Measurements from ENCODE around the gene NPDC1.
"Not testable (repeated sequence)": the region's sequence is repeated elsewhere in the genome, so short reads cannot be mapped to it uniquely, and the experiment has no call there.

Gene NPDC1

GRCh38 chr9:137009217-137009616 is 36.8 kb downstream of the NPDC1 start:
- no peak for DNase-seq

- DNase-seq, result no peak
These were observed 37.7 kb downstream of the NPDC1 start for GRCh38 chr9:137008312-137008711.

GRCh38 chr9:137007816-137008270 is 38.1 kb downstream of the NPDC1 start:
- DNase-seq, result no peak

GRCh38 chr9:137007108-137007815 is 38.7 kb downstream of the NPDC1 start:
- DNase-seq, result no peak

- DNase-seq, result no peak
These were observed 39.6 kb downstream of the NPDC1 start for GRCh38 chr9:137006116-137007003.

- DNase-seq, result not testable (repeated sequence)
These were observed 41.7 kb downstream of the NPDC1 start for GRCh38 chr9:137004285-137004684.

- no peak for DNase-seq
These were observed 43.3 kb downstream of the NPDC1 start for GRCh38 chr9:137002646-137003041.

GRCh38 chr9:137001857-137002645 is 43.9 kb downstream of the NPDC1 start:
- DNase-seq, result no peak

GRCh38 chr9:137000177-137000930 is 45.6 kb downstream of the NPDC1 start:
- no peak for DNase-seq

GRCh38 chr9:136997830-136998234 is 48.1 kb downstream of the NPDC1 start:
- no peak for DNase-seq

- DNase-seq, result no peak
These were observed 48.6 kb downstream of the NPDC1 start for GRCh38 chr9:136997371-136997770.

- DNase-seq, result no peak
These were observed 49.4 kb downstream of the NPDC1 start, which contains the start of gene CLIC3 for GRCh38 chr9:136996361-136997292. TSS of gene CLIC3 (minus strand) at chr9:136996568. CDS start at chr9:136996543, 25 bp downstream.

- no peak for DNase-seq
These were observed 50.1 kb downstream of the NPDC1 start for GRCh38 chr9:136995772-136996311.

GRCh38 chr9:136995362-136995761 is 50.6 kb downstream of the NPDC1 start:
- DNase-seq, result no peak

- no peak for DNase-seq
These were observed 51.1 kb downstream of the NPDC1 start for GRCh38 chr9:136994888-136995230.

GRCh38 chr9:136994180-136994887 is 51.6 kb downstream of the NPDC1 start:
- no peak for DNase-seq

- no peak for DNase-seq
These were observed 53.1 kb downstream of the NPDC1 start for GRCh38 chr9:136992819-136993369.

- DNase-seq, result peak; percentile 45 to 72
These were observed 53.8 kb downstream of the NPDC1 start, which contains the start of gene PAXX for GRCh38 chr9:136991993-136992818. TSS of gene PAXX (plus strand) at chr9:136992422. CDS start at chr9:136992444, 22 bp downstream.
